ENCODE measurements around the gene SNX11. TPM values are rescaled to one million over a fixed set of nuclear protein-coding genes. Genes with fewer than 3 reads are reported as not detected.

SNX11 gene
- total RNA-seq, 5 donors from 2014 or later (not counting 1 experiment from before 2014, with no cell fraction given) = 10.6 to 20.4 (median 19.5) TPM

- Histone ChIP-seq H3K27me3 (replicated peaks in 1 of 2; ENCODE audit: control insufficient read depth in 2 of 2, extremely low read depth in 1 of 2, insufficient read depth in 2 of 2, low read length in 1 of 2) (no peaks in the 10 kb centered on the region), H3K9me3 (no peaks in the 10 kb centered on the region), H3K27ac (ENCODE audit: low read length) (no peak overlapping the region), H3K4me1 (ENCODE audit: control insufficient read depth in 1 of 2, extremely low read depth in 1 of 2, insufficient read depth in 2 of 2, low read length in 2 of 2) (peaks cover 30 to 54% of the 10 kb centered on the region in 2 experiments), H3K36me3 (ENCODE audit: control insufficient read depth in 2 of 2, extremely low read depth in 1 of 2, insufficient read depth in 1 of 2, low read length in 1 of 2) (peaks cover 0 to 10% of the 10 kb centered on the region in 2 donors), H3K4me3 (ENCODE audit: control insufficient read depth in 1 of 2, extremely low read depth in 1 of 2, low read length in 1 of 2) (no peak overlapping the region)
- Mint-ChIP-seq H3K4me1 (peaks cover 49 to 61% (median 58%) of the 10 kb centered on the region in 3 donors), H3K4me3 (peak overlapping the region in 1 of 3 donors; percentile 35), H3K27ac (peak overlapping the region; percentile 70 to 84), H3K9me3 (no peaks in the 10 kb centered on the region), H3K27me3 (no peaks in the 10 kb centered on the region), H3K36me3 (peaks cover 4% of the 10 kb centered on the region)
- CTCF ChIA-PET = no interaction called here
- 83% methylated on average over 9 of the region's 9 CpGs for WGBS (ENCODE audit: insufficient coverage)
- DNase-seq (no peak), ATAC-seq (replicated peaks in 1 of 4) (no peak)
- POLR2A ChIA-PET = interaction anchor here in 1 of 2 donors (0.7 kb wide), 1 partner anchor 13 kb away, joined by 3 read pairs; no protein-coding TSS in a partner anchor
Observed at GRCh38 chr17:48110761-48111160, 3.2 kb downstream of the SNX11 start.

DNA sequence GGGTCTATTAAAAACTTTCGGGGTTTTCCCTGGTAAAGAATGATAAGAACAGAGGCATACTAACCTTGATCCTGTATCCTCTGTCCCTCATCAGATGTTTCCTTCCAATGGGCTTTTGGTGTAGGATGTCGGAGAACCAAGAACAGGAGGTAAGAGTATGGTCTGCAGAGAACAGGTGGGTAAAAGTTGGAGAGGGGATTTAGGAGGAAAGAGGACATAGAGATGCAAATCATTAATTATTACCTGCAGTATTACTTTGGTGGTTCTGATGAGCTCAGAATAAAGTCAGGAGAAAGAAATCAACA, 4.3 kb downstream of the SNX11 start:
- H3K4me3 Mint-ChIP-seq = peak overlapping the region in 2 of 3 donors; percentile 25 to 44
- peak overlapping the region; percentile 92 to 95 for H3K27ac Mint-ChIP-seq
- Histone ChIP-seq H3K4me1 (ENCODE audit: control insufficient read depth in 1 of 2, extremely low read depth in 1 of 2, insufficient read depth in 2 of 2, low read length in 2 of 2) (peaks cover 29 to 49% of the 10 kb centered on the region in 2 experiments), H3K4me3 (ENCODE audit: control insufficient read depth in 1 of 2, extremely low read depth in 1 of 2, low read length in 1 of 2) (no peak overlapping the region), H3K36me3 (ENCODE audit: control insufficient read depth in 2 of 2, extremely low read depth in 1 of 2, insufficient read depth in 1 of 2, low read length in 1 of 2) (peaks cover 0 to 15% of the 10 kb centered on the region in 2 donors), H3K27ac (ENCODE audit: low read length) (peak overlapping the region; percentile 53), H3K27me3 (replicated peaks in 1 of 2; ENCODE audit: control insufficient read depth in 2 of 2, extremely low read depth in 1 of 2, insufficient read depth in 2 of 2, low read length in 1 of 2) (no peaks in the 10 kb centered on the region), H3K9me3 (no peaks in the 10 kb centered on the region)
- peaks cover 46 to 56% (median 56%) of the 10 kb centered on the region in 3 donors for H3K4me1 Mint-ChIP-seq
- ChIA-PET POLR2A (interaction anchor here (0.5 to 0.7 kb wide), 3 partner anchors 22 to 34 kb away, joined by 3 to 4 read pairs (median 4); no protein-coding TSS in a partner anchor), CTCF (interaction anchor here (0.6 to 1.3 kb wide), 7 partner anchors 18 to 1350 kb away, joined by 3 to 5 read pairs (median 3); no protein-coding TSS in a partner anchor)
- ATAC-seq (replicated peaks in 1 of 4) (no peak), DNase-seq (no peak)
- peaks cover 4% of the 10 kb centered on the region for H3K36me3 Mint-ChIP-seq
- no peaks in the 10 kb centered on the region for H3K27me3 Mint-ChIP-seq
- H3K9me3 Mint-ChIP-seq = no peaks in the 10 kb centered on the region
- no CpG with 5 or more reads among the region's 2 CpGs for WGBS (ENCODE audit: insufficient coverage)

- no peaks in the 10 kb centered on the region for H3K27me3 Mint-ChIP-seq
- Histone ChIP-seq H3K4me1 (ENCODE audit: control insufficient read depth in 1 of 2, extremely low read depth in 1 of 2, insufficient read depth in 2 of 2, low read length in 2 of 2) (peaks cover 20 to 43% of the 10 kb centered on the region in 2 experiments), H3K27me3 (replicated peaks in 1 of 2; ENCODE audit: control insufficient read depth in 2 of 2, extremely low read depth in 1 of 2, insufficient read depth in 2 of 2, low read length in 1 of 2) (no peaks in the 10 kb centered on the region), H3K36me3 (ENCODE audit: control insufficient read depth in 2 of 2, extremely low read depth in 1 of 2, insufficient read depth in 1 of 2, low read length in 1 of 2) (peaks cover 0 to 21% of the 10 kb centered on the region in 2 donors), H3K4me3 (ENCODE audit: control insufficient read depth in 1 of 2, extremely low read depth in 1 of 2, low read length in 1 of 2) (no peak overlapping the region), H3K9me3 (no peaks in the 10 kb centered on the region), H3K27ac (ENCODE audit: low read length) (peak overlapping the region; percentile 57)
- ChIA-PET CTCF (interaction anchor here in 1 of 2 donors (0.9 to 1.2 kb wide), 4 partner anchors 10 to 32 kb away, joined by 3 to 7 read pairs (median 4); no protein-coding TSS in a partner anchor), POLR2A (interaction anchor here in 1 of 2 donors (0.7 to 1.0 kb wide), 2 partner anchors 209 to 218 kb away, joined by 3 to 7 read pairs; no protein-coding TSS in a partner anchor)
- peaks cover 10% of the 10 kb centered on the region for H3K36me3 Mint-ChIP-seq
- 0% methylated on average over 5 of the region's 5 CpGs for WGBS (ENCODE audit: insufficient coverage)
- H3K27ac Mint-ChIP-seq = peak overlapping the region; percentile 92 to 95
- ATAC-seq (replicated peaks in 1 of 4) (peak; percentile 90 to 97 (median 96)), DNase-seq (peak; percentile 40 to 73 (median 54))
- no peaks in the 10 kb centered on the region for H3K9me3 Mint-ChIP-seq
- H3K4me3 Mint-ChIP-seq = peak overlapping the region; percentile 37 to 49 (median 47)
- H3K4me1 Mint-ChIP-seq = peaks cover 37 to 46% (median 45%) of the 10 kb centered on the region in 3 donors
Observed at GRCh38 chr17:48113201-48113676, 5.7 kb downstream of the SNX11 start.

GRCh38 chr17:48121923-48122664, 14.5 kb downstream of the SNX11 start:
- Histone ChIP-seq H3K27ac (ENCODE audit: low read length) (no peak overlapping the region), H3K9me3 (no peaks in the 10 kb centered on the region), H3K36me3 (ENCODE audit: control insufficient read depth in 2 of 2, extremely low read depth in 1 of 2, insufficient read depth in 1 of 2, low read length in 1 of 2) (peaks cover 2 to 59% of the 10 kb centered on the region in 2 donors), H3K4me1 (ENCODE audit: control insufficient read depth in 1 of 2, extremely low read depth in 1 of 2, insufficient read depth in 2 of 2, low read length in 2 of 2) (no peaks in the 10 kb centered on the region), H3K4me3 (ENCODE audit: control insufficient read depth in 1 of 2, extremely low read depth in 1 of 2, low read length in 1 of 2) (no peak overlapping the region), H3K27me3 (replicated peaks in 1 of 2; ENCODE audit: control insufficient read depth in 2 of 2, extremely low read depth in 1 of 2, insufficient read depth in 2 of 2, low read length in 1 of 2) (no peaks in the 10 kb centered on the region)
- CTCF ChIA-PET = interaction anchor here in 1 of 2 donors (0.5 to 0.6 kb wide), 2 partner anchors 11 to 21 kb away, joined by 3 to 5 read pairs; no protein-coding TSS in a partner anchor
- 100% methylated on average over 1 of the region's 9 CpGs for WGBS (ENCODE audit: insufficient coverage)
- Mint-ChIP-seq H3K4me1 (no peaks in the 10 kb centered on the region), H3K27ac (no peak overlapping the region), H3K4me3 (no peak overlapping the region), H3K27me3 (no peaks in the 10 kb centered on the region), H3K9me3 (no peaks in the 10 kb centered on the region), H3K36me3 (peaks cover 32% of the 10 kb centered on the region)
- POLR2A ChIA-PET = no interaction called here
- no peak for ATAC-seq (replicated peaks in 1 of 4)
- DNase-seq = no peak

DNA sequence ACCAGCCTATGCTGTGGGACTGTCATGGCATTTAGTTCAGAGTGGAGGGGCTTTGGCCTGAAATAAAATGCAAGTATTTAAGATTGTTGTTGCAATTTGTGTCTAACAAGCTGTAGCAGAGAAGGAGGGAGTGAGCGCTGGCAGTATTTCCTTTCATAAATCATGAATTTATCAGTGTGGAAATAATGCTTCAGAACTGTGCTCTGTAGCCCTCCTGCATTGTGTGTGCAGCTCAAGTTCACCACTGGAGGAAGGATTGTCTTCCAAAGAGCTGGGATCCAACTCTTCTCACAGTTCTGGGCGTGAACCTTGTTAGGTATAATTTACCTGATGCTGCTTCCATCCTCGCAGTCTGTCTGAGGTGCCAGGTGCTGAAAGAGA, 15.1 kb downstream of the SNX11 start:
- H3K4me3 ChIP-seq (ENCODE audit: control insufficient read depth in 1 of 2, extremely low read depth in 1 of 2, low read length in 1 of 2) = no peak overlapping the region
- Mint-ChIP-seq H3K36me3 (peaks cover 31% of the 10 kb centered on the region), H3K27ac (no peak overlapping the region), H3K4me3 (no peak overlapping the region), H3K27me3 (no peaks in the 10 kb centered on the region), H3K4me1 (no peaks in the 10 kb centered on the region), H3K9me3 (no peaks in the 10 kb centered on the region)
- WGBS (ENCODE audit: insufficient coverage) = 90% methylated on average over 3 of the region's 3 CpGs
- H3K27me3 ChIP-seq (replicated peaks in 1 of 2; ENCODE audit: control insufficient read depth in 2 of 2, extremely low read depth in 1 of 2, insufficient read depth in 2 of 2, low read length in 1 of 2) = no peaks in the 10 kb centered on the region
- no peaks in the 10 kb centered on the region for H3K4me1 ChIP-seq (ENCODE audit: control insufficient read depth in 1 of 2, extremely low read depth in 1 of 2, insufficient read depth in 2 of 2, low read length in 2 of 2)
- no peak for ATAC-seq (replicated peaks in 1 of 4)
- POLR2A ChIA-PET = no interaction called here
- CTCF ChIA-PET = interaction anchor here in 1 of 2 donors (0.6 to 0.8 kb wide), 2 partner anchors 9 to 78 kb away, joined by 3 to 9 read pairs; no protein-coding TSS in a partner anchor
- no peak for DNase-seq
- peaks cover 2 to 56% of the 10 kb centered on the region in 2 donors for H3K36me3 ChIP-seq (ENCODE audit: control insufficient read depth in 2 of 2, extremely low read depth in 1 of 2, insufficient read depth in 1 of 2, low read length in 1 of 2)
- no peaks in the 10 kb centered on the region for H3K9me3 ChIP-seq
- no peak overlapping the region for H3K27ac ChIP-seq (ENCODE audit: low read length)

DNA sequence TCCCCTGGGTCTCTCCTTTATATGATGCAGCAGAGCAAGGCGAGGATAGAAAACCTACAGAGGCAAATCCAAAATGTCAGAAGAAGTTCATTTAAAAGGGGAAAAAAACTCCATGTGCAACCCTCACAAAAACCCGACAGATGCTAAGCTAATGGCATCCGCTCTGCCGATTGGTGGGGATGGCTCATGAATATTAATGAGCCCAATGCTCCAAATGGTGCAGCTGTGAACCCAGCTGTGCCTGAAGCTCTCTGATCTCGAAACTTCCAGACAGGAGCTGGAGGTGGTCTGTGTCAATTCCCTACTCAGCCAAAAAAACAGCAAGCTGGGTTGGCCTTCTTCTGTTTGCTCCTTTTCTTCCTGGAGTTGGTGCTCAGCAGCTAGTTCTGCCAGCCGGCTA, 15.5 kb downstream of the SNX11 start:
- Mint-ChIP-seq H3K4me1 (no peaks in the 10 kb centered on the region), H3K4me3 (no peak overlapping the region), H3K27ac (no peak overlapping the region), H3K36me3 (peaks cover 27% of the 10 kb centered on the region), H3K9me3 (no peaks in the 10 kb centered on the region), H3K27me3 (no peaks in the 10 kb centered on the region)
- H3K27ac ChIP-seq (ENCODE audit: low read length) = no peak overlapping the region
- H3K27me3 ChIP-seq (replicated peaks in 1 of 2; ENCODE audit: control insufficient read depth in 2 of 2, extremely low read depth in 1 of 2, insufficient read depth in 2 of 2, low read length in 1 of 2) = no peaks in the 10 kb centered on the region
- no peaks in the 10 kb centered on the region for H3K4me1 ChIP-seq (ENCODE audit: control insufficient read depth in 1 of 2, extremely low read depth in 1 of 2, insufficient read depth in 2 of 2, low read length in 2 of 2)
- POLR2A ChIA-PET = no interaction called here
- no peaks in the 10 kb centered on the region for H3K9me3 ChIP-seq
- WGBS (ENCODE audit: insufficient coverage) = 80% methylated on average over 1 of the region's 6 CpGs
- CTCF ChIA-PET = interaction anchor here (0.6 to 0.8 kb wide), 3 partner anchors 10 to 79 kb away, joined by 3 to 9 read pairs (median 3); no protein-coding TSS in a partner anchor
- ATAC-seq (replicated peaks in 1 of 4) (no peak), DNase-seq (no peak)
- no peak overlapping the region for H3K4me3 ChIP-seq (ENCODE audit: control insufficient read depth in 1 of 2, extremely low read depth in 1 of 2, low read length in 1 of 2)
- H3K36me3 ChIP-seq (ENCODE audit: control insufficient read depth in 2 of 2, extremely low read depth in 1 of 2, insufficient read depth in 1 of 2, low read length in 1 of 2) = peaks cover 2 to 56% of the 10 kb centered on the region in 2 donors

Measured in T-cell (primary cell).